ENCODE data around the gene LIPF. TPM values are rescaled to one million over a fixed set of nuclear protein-coding genes. Genes with fewer than 3 reads are reported as not detected.

The LIPF gene
- total RNA-seq, 1 experiment from 2014 or later: not detected

- H3K56ac ChIP-seq (ENCODE audit: insufficient read length, low read depth, low read length): no peak overlapping the region
- no peak overlapping the region for H2BK5ac ChIP-seq (ENCODE audit: insufficient read length, low read length)
- H2AK5ac ChIP-seq (ENCODE audit: insufficient read length, low read length): no peak overlapping the region
- H3K79me2 ChIP-seq (ENCODE audit: insufficient read depth, low read length): no peaks in the 10 kb centered on the region
- H4K20me1 ChIP-seq (ENCODE audit: control insufficient read depth, insufficient read depth, insufficient read length): no peaks in the 10 kb centered on the region
- Mint-ChIP-seq H3K27me3 (ENCODE audit: low read depth) (peaks cover 2% of the 10 kb centered on the region), H3K9me3 (peaks cover 15 to 17% of the 10 kb centered on the region in 2 experiments), H3K36me3 (ENCODE audit: insufficient read depth in 1 of 3, low read depth in 3 of 3) (peaks cover 0 to 5% (median 0%) of the 10 kb centered on the region in 3 experiments; a peak in 2 of 7 replicates), H3K4me1 (no peaks in the 10 kb centered on the region), H3K27ac (no peak overlapping the region), H3K4me3 (no peak overlapping the region)
- no peak overlapping the region for H3K18ac ChIP-seq (ENCODE audit: insufficient read length, low read depth, low read length)
- no peak overlapping the region for H2BK120ac ChIP-seq (ENCODE audit: low read depth, low read length, poor library complexity, severe bottlenecking)
- no peak for TF ChIP-seq CTCF (conservative IDR thresholded peaks at IDR 0.05)
- no peaks in the 10 kb centered on the region for H3K23me2 ChIP-seq (ENCODE audit: insufficient read length, low read depth, low read length, poor library complexity, severe bottlenecking)
- H2BK12ac ChIP-seq (ENCODE audit: insufficient read length, low read depth, low read length): no peak overlapping the region
- no peak overlapping the region for H3K9ac ChIP-seq (ENCODE audit: extremely low read depth, insufficient read length, low read length)
- WGBS (ENCODE audit: extremely low coverage, insufficient read length, low lambda C conversion rate): no CpG with 5 or more reads among the region's 2 CpGs
- DNase-seq: no peak
- no peak overlapping the region for H3K27ac ChIP-seq (ENCODE audit: insufficient read length, low read depth, low read length)
- no peaks in the 10 kb centered on the region for H3K79me1 ChIP-seq (ENCODE audit: insufficient read depth, low read depth, low read length, poor library complexity, severe bottlenecking)
- no peak overlapping the region for H2BK15ac ChIP-seq (ENCODE audit: low read depth, low read length)
- H4K91ac ChIP-seq (ENCODE audit: insufficient read length, low read depth, low read length): no peak overlapping the region
- H3K4me1 ChIP-seq (ENCODE audit: insufficient read depth, low read length): no peaks in the 10 kb centered on the region
- H4K8ac ChIP-seq (replicated peaks; ENCODE audit: insufficient read length, low read depth, low read length): no peak overlapping the region
- H3T11ph ChIP-seq (ENCODE audit: low read length): no peak overlapping the region
- no peak overlapping the region for H2BK20ac ChIP-seq (ENCODE audit: low read depth, low read length, poor library complexity, severe bottlenecking)
- H3K23ac ChIP-seq (ENCODE audit: insufficient read length, low read depth, low read length): no peak overlapping the region
- no peak overlapping the region for H3K4ac ChIP-seq (ENCODE audit: low read depth, low read length)
- no peaks in the 10 kb centered on the region for H3K27me3 ChIP-seq (ENCODE audit: insufficient read depth, low read length)
- H4K5ac ChIP-seq (ENCODE audit: insufficient read length, low read depth, low read length): no peak overlapping the region
- no peak overlapping the region for H3K4me2 ChIP-seq (ENCODE audit: insufficient read depth, insufficient read length, low read length)
- no peak overlapping the region for H2AFZ ChIP-seq (ENCODE audit: low read length)
- H3K9me3 ChIP-seq (ENCODE audit: control insufficient read depth, low read depth, low read length): no peaks in the 10 kb centered on the region
- no peak overlapping the region for H3K14ac ChIP-seq (ENCODE audit: insufficient read depth, low read length)
Measured at GRCh38 chr10:88640186-88640585, 24.1 kb upstream of the LIPF start.
